LHCN-M2 (cell line): ENCODE results near the gene SLC49A3. TPM values are rescaled to one million over a fixed set of nuclear protein-coding genes. Genes with fewer than 3 reads are reported as not detected.

Experiments used
- DNase-seq: peaks from one replicate; pipeline ENCODE4 v3.0.0-alpha.2; 2012; ENCODE audit warnings: low read depth
- total RNA-seq: library from RNA; depleted of rRNA; stranded (reverse); fragments of >200 nt; gene quantifications from 2 replicates; pipeline ENCODE4 v1.2.3, GENCODE V29; 2014; rRNA removed

Gene SLC49A3
- total RNA-seq, 1 experiment from 2014 or later = 0.17 TPM

DNA sequence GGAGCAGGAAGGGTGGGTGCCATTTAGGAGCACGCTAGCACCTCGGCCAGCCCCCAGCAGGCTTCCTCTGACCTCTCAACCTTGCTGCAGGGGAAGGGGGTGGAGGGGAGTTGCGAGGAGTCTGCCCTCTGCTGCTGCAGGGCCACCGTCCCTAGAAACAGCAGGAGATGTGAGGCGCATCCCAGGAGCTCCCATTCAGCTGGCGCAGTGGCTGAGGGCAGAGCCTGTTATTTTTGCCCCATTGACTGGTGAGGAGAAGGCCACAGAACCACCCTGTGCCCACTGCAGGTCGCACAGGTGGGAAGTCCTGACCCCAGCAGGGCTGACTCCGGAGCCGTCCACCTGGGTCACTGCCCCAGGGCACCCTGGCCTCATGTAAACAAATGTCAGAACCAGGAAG lies 55.5 kb downstream of the SLC49A3 start:
- no peak for DNase-seq

- DNase-seq = no peak
These were observed 56.0 kb downstream of the SLC49A3 start for GRCh38 chr4:632926-633325.

DNA sequence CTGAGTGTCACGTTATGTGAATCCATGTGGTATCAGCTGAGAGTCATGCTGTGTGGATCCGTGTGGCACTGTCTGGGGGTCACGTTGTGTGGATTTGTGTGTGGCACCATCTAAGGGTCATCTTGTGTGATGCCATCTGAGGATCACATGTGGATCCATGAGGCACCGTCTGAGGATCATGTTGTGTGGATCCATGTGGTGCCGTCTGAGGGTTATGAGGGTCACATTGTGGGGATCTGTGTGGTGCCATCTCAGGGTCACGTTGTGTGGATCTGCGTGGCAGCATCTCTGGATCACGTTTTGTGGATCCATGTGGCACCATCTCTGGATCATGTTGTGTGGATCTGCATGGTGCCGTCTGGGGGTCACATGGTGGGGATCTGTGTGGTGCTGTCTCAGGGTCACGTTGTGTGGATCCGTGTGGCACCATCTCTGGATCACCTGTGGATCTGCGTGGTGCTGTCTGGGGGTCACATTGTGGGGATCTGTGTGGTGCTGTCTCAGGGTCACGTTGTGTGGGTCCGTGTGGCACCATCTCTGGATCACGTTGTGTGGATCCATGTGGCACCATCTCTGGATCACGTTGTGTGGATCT lies 56.7 kb downstream of the SLC49A3 start:
- DNase-seq = no peak

Other genes starting within 250 kb of the SLC49A3 start
- gene ZNF721, start 190.0 kb downstream of the SLC49A3 start, total RNA-seq = 8.8 and 13.2 TPM in 2 replicates
- 33.3 and 36.2 TPM in 2 replicates for gene PIGG, start 189.9 kb downstream of the SLC49A3 start, total RNA-seq
- not detected in 2 replicates for gene TMEM271, start 112.9 kb downstream of the SLC49A3 start, total RNA-seq
- gene PDE6B, start 63.6 kb downstream of the SLC49A3 start, total RNA-seq = 0.06 and 0.29 TPM in 2 replicates
- 54.2 and 67.9 TPM in 2 replicates for gene ATP5ME, start 14.9 kb downstream of the SLC49A3 start, total RNA-seq
- gene MYL5, start 14.6 kb downstream of the SLC49A3 start, total RNA-seq = 8.1 and 10.4 TPM in 2 replicates
- gene PCGF3, start 16.7 kb upstream of the SLC49A3 start, total RNA-seq = 66.3 and 69.6 TPM in 2 replicates
- not detected in 2 replicates for gene CPLX1, start 137.0 kb upstream of the SLC49A3 start, total RNA-seq
- gene GAK, start 243.2 kb upstream of the SLC49A3 start, total RNA-seq = 92.8 and 126 TPM in 2 replicates
- 27.6 and 30.1 TPM in 2 replicates for gene TMEM175, start 243.3 kb upstream of the SLC49A3 start, total RNA-seq